Measurements from ENCODE around the gene MYO9A.
"Not testable (repeated sequence)": the region's sequence is repeated elsewhere in the genome, so short reads cannot be mapped to it uniquely, and the experiment has no call there.

The MYO9A gene

GRCh38 chr15:71939981-71940588 is 177.9 kb downstream of the MYO9A start:
- DNase-seq, result no peak

GRCh38 chr15:71937650-71938311 is 180.2 kb downstream of the MYO9A start:
- DNase-seq, result no peak

DNA sequence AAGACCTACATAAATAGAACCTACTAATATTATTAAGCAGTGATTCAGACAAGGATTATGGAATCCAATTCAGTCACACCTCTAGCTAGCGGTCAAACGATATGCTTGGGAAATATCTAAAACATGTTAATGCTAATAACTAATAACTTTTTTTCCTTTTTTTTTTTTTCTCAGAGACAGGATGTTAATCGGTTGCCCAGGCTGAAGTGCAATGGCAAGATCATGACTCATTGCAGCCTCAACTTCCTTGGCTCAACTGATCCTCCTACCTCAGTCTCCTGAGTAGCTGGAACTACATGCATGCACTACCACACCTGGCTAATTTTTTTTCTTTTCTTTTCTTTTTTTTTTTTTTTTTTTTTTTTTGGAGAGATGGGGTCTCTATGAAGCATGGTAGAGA is 183.5 kb downstream of the MYO9A start:
- DNase-seq, result no peak

DNA sequence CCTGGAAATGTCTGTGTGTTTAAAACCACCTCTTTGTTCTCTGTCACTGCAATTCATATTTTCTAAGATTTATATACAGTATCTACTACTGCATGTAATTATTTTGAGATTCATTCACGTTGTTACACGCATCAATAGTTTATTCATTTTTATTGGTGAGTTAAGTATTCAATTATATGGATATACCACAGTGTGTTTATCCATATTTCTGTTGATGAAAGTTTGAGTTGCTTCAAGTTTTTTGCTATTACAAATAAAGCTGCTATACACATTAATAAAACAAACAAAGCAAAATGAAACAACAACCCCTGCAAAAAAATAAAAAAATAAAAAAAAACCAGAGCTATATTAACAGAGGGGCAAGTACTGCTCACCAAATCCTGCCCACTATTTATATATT is 185.3 kb downstream of the MYO9A start:
- DNase-seq, result no peak

DNA sequence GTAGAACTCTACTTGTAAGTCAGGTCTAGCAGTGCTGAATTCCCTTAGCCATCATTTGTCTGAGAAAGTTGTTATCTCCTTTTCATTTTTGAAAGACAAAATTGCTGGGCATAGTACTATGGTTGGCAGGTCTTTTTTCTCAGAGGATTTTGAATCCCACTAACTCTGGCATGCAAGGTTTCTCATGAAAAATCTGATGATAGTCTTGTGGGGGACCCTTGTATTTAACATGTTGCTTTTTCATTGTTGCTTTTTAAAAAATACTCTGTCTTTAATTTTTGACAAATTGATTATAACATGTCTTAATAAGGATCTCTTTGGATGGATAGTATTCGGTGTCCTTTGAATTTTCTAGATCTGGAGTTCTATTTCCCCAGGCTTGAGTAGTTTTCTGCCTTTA is 186.7 kb downstream of the MYO9A start:
- DNase-seq, result no peak

- no peak for DNase-seq
These were observed 192.8 kb downstream of the MYO9A start for GRCh38 chr15:71925145-71925544.

GRCh38 chr15:71921191-71921590 is 196.8 kb downstream of the MYO9A start:
- no peak for DNase-seq

- DNase-seq, result no peak
These were observed 197.4 kb downstream of the MYO9A start for GRCh38 chr15:71920573-71920972.

DNA sequence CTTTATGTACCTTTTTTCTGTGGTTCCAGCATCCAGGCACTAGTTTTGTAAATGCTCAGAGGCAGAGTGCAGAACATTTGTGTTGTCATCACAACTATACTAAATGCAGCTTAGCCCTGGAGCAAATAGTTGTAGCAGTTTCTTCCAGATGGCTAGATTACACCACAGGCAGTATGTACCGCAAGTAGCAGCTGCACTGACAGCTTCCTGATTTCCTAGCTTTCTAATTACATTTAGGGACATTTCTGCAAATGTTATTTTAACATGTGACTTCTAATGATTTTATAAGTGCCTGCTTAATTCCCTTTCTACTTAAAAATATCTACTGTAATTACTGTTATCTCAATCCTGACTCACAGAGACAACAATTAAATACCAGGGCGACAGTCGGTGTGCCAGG is 201.1 kb downstream of the MYO9A start:
- no peak for DNase-seq

DNA sequence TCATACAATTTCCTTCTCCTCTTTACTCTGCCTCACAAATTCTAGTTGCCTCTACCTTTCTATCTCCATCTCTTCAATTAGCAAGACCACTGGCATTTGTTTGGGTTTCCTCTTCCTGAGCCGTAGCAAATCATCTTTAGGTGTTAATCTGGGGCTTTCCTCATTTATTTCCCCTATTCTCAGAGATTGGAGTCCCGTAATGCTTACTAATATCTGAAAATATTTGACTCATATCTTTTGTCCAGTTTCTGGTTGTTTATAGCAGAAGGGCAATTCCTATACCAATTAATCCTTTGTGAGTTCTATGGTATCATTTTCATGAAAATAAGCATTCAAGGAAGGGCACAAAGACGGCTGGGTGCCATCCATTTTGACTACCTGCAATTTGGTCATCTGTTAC is 203.9 kb downstream of the MYO9A start:
- no peak for DNase-seq

DNA sequence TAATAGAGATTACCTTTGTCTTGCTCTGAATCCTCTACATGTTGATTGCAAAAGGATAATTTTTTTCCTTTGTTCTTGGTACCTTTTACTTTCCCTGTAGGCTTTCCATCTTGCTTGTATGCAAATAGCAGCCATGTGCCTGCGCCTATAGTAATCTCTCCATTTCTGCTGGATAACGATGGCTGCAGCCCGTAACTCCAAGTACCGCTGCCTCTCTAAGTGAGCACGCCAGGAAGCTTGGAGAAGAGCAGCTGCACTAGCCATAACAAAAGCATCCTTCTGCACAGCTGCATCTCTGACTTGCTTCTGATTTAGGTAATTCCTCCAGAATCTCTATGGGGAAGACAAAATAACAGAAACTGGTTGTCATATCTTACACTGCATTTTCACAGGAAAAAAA is 218.3 kb downstream of the MYO9A start:
- DNase-seq, result no peak

- DNase-seq, result no peak
These were observed 224.3 kb downstream of the MYO9A start for GRCh38 chr15:71893691-71894090.

DNA sequence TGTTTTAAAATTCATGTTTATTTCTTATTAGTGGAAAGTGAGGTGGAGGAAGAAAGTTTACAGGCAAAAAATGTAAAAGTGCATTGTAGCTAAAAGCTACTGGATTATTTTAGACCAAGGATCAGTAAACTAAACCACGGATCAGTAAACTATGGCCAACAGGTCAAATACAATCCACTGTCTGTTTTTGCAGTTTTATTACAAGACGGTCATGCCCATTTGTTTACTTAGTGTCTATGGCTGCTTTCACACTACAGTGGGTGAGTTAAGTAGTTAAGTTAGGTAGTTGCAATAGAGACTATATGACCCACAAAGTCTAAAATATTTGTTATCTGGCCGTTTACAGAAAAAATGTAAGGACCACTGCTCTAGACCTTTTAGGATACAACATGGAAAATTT is 225.6 kb downstream of the MYO9A start:
- DNase-seq, result no peak

DNA sequence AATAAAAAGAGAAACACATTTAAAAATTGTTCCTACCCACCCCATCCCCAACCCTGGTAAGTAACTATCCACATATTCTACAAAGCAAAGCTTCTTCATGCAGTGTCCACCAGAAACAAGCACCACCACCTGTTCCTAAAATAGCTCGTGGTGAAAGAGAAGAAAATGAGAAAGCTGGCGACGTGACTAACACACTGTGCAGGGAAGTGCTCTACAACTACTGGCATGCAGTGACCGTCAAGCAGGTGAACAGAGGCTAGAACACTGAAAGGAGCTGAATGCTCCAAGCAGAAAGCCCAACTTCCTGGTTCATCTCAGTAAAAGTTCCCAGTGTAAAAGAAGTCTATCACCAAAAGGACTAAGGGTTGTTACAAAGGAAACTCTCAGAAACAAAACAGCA is 226.9 kb downstream of the MYO9A start:
- DNase-seq, result no peak

DNA sequence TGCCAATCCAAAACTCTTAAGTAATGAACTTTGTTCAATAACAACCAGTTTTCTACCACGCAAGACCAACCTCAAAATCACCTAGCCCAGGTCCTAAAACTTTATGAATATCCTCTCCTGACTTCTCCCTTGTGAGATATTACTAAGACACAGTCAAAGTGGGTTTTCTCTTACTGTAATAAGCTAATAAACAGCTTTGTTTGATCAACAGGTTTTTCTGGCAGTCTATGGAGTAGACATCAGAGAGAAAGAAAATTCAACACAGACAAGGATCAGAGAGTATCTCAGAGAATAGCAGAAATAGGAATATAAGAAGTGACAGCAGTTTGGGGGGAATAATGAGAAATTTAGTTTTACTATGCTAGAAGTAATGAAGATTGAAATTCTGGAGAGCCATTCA is 228.0 kb downstream of the MYO9A start:
- no peak for DNase-seq

DNA sequence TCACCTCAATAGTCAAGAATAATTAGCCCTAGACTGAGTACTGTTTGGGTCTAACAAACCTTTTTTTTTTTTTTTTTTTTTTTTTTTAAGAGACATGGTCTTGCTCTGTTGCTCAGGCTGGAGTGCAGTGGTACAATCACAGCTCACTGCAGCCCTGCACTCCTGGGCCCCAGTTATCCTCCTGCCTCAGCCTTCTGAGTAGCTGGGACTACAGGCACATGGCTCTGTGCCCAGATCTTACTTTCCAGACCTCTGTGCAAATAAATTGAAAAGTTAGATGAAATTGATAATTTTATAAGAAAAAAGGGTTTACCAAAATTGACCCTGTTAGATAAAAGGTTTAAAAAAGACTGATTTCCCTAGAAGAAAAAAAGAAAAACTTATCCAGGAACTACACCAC is 228.6 kb downstream of the MYO9A start:
- no peak for DNase-seq

GRCh38 chr15:71888797-71889196 is 229.2 kb downstream of the MYO9A start:
- no peak for DNase-seq

- no peak for DNase-seq
These were observed 232.6 kb downstream of the MYO9A start for GRCh38 chr15:71885390-71885789.

DNA sequence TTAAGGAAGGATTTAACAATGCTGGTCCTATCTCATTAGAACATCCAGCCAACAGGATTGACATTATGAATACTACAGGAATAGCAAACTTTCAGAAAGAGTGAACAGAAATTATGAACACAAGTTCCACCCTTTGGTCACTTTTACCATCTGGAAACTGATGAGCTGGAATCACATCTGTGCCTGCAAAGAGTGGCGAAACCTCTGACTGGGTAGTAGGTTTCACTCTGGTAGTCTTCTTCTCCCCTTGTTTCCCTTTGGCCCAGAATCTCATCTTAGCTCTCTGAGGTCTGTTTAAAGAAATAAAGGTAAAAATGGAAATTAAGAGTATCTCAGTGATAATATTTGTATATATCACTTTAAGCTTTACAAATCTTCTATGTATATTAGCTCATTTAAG is 234.5 kb downstream of the MYO9A start:
- DNase-seq, result no peak

- DNase-seq, result no peak
These were observed 237.7 kb downstream of the MYO9A start for GRCh38 chr15:71880276-71880675.

- no peak for DNase-seq
These were observed 243.7 kb downstream of the MYO9A start for GRCh38 chr15:71874245-71874644.

DNA sequence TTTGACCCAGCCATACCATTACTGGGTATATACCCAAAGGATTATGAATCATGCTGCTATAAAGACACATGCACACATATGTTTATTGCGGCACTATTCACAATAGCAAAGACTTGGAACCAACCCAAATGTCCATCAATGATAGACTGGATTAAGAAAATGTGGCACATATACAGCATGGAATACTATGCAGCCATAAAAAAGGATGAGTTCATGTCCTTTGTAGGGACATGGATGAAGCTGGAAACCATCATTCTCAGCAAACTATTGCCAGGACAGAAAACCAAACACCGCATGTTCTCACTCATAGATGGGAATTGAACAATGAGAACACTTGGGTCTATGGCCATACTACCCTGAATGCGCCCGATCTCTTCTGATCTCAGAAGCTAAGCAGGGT is 259.7 kb downstream of the MYO9A start:
- DNase-seq, result not testable (repeated sequence)

GRCh38 chr15:71853543-71853942 is 264.4 kb downstream of the MYO9A start:
- DNase-seq, result no peak

GRCh38 chr15:71844916-71845315 is 273.0 kb downstream of the MYO9A start:
- no peak for DNase-seq

GRCh38 chr15:71841563-71841962 is 276.4 kb downstream of the MYO9A start:
- no peak for DNase-seq
